SJSA1 (cell line): Measurements from ENCODE around the gene HDAC6. TPM values are rescaled to one million over a fixed set of nuclear protein-coding genes. Genes with fewer than 3 reads are reported as not detected.
"Not testable (repeated sequence)": the region's sequence is repeated elsewhere in the genome, so short reads cannot be mapped to it uniquely, and the experiment has no call there.

ENCODE experiments used
- DNase-seq, 2 experiments: peaks; one replicate each; pipeline ENCODE4 v3.0.0-alpha.2; 2015 to 2020; ENCODE audit warnings: low spot score in 2 of 2, low read depth in 1 of 2
- H3K27ac ChIP-seq: fragments of 250-450 bp; sonication (Bioruptor Pico); 2 replicates; pipeline ENCODE4 v1.5.1; 2020; ENCODE audit warnings: mild to moderate bottlenecking, moderate library complexity
- H3K27me3 ChIP-seq: fragments of 250-450 bp; sonication (Bioruptor Pico); replicated peaks from 2 replicates; pipeline ENCODE4 v1.5.1; 2020; ENCODE audit warnings: mild to moderate bottlenecking, moderate library complexity
- H3K36me3 ChIP-seq: fragments of 250-450 bp; sonication (Bioruptor Pico); 2 replicates; pipeline ENCODE4 v1.5.1; 2020; ENCODE audit warnings: mild to moderate bottlenecking
- H3K4me1 ChIP-seq: fragments of 250-450 bp; sonication (Bioruptor Pico); replicated peaks from 2 replicates; pipeline ENCODE4 v1.6.1; 2021; ENCODE audit warnings: mild to moderate bottlenecking
- H3K4me3 ChIP-seq: fragments of 250-450 bp; sonication (Bioruptor Pico); 2 replicates; pipeline ENCODE4 v1.5.1; 2020; ENCODE audit warnings: mild to moderate bottlenecking
- H3K9me3 ChIP-seq: fragments of 250-450 bp; sonication (Bioruptor Pico); replicated peaks from 2 replicates; pipeline ENCODE4 v1.5.1; 2020; ENCODE audit warnings: mild to moderate bottlenecking
- total RNA-seq: library from RNA; depleted of rRNA; stranded (reverse); fragments of >200 nt; shearing (Covaris generic); gene quantifications from 2 replicates; pipeline ENCODE4 v1.2.3, GENCODE V29; 2014; rRNA removed

Gene HDAC6
- total RNA-seq, 1 experiment from 2014 or later = 77.7 TPM

- H3K27me3 ChIP-seq = no peaks in the 10 kb centered on the region
- no peaks in the 10 kb centered on the region for H3K36me3 ChIP-seq
- H3K27ac ChIP-seq = no peak overlapping the region
- H3K4me3 ChIP-seq = no peak overlapping the region
- H3K9me3 ChIP-seq = no peaks in the 10 kb centered on the region
- no peak for DNase-seq
- no peaks in the 10 kb centered on the region for H3K4me1 ChIP-seq
Observed at GRCh38 chrX:48848847-48849246, 47.0 kb downstream of the HDAC6 start.

GRCh38 chrX:48852857-48853256, 51.0 kb downstream of the HDAC6 start:
- Histone ChIP-seq H3K4me3 (no peak overlapping the region), H3K27me3 (no peaks in the 10 kb centered on the region), H3K36me3 (no peaks in the 10 kb centered on the region), H3K4me1 (no peaks in the 10 kb centered on the region), H3K27ac (no peak overlapping the region), H3K9me3 (no peaks in the 10 kb centered on the region)
- no peak for DNase-seq

GRCh38 chrX:48853494-48853893, 51.6 kb downstream of the HDAC6 start:
- not testable (repeated sequence) for DNase-seq, H3K27me3 ChIP-seq, H3K4me1 ChIP-seq, H3K36me3 ChIP-seq, H3K4me3 ChIP-seq, H3K27ac ChIP-seq, H3K9me3 ChIP-seq

GRCh38 chrX:48854121-48854804, 52.4 kb downstream of the HDAC6 start:
- H3K27me3 ChIP-seq, DNase-seq, H3K9me3 ChIP-seq, H3K4me3 ChIP-seq, H3K4me1 ChIP-seq, H3K36me3 ChIP-seq, H3K27ac ChIP-seq: not testable (repeated sequence)

GRCh38 chrX:48854898-48855297, 53.0 kb downstream of the HDAC6 start:
- no peak for DNase-seq
- H3K27ac ChIP-seq = no peak overlapping the region
- H3K4me1 ChIP-seq = no peaks in the 10 kb centered on the region
- no peak overlapping the region for H3K4me3 ChIP-seq
- H3K27me3 ChIP-seq = no peaks in the 10 kb centered on the region
- no peaks in the 10 kb centered on the region for H3K36me3 ChIP-seq
- no peaks in the 10 kb centered on the region for H3K9me3 ChIP-seq

GRCh38 chrX:48864210-48864609, 62.3 kb downstream of the HDAC6 start:
- Histone ChIP-seq H3K27me3 (no peaks in the 10 kb centered on the region), H3K36me3 (no peaks in the 10 kb centered on the region), H3K4me1 (peaks cover 18% of the 10 kb centered on the region), H3K27ac (no peak overlapping the region), H3K4me3 (no peak overlapping the region), H3K9me3 (no peaks in the 10 kb centered on the region)
- peak in 1 of 2 experiments; percentile 28 for DNase-seq

- H3K4me1 ChIP-seq, H3K4me3 ChIP-seq, H3K9me3 ChIP-seq, DNase-seq, H3K27me3 ChIP-seq, H3K36me3 ChIP-seq, H3K27ac ChIP-seq: not testable (repeated sequence)
Observed at GRCh38 chrX:48872017-48872416, 70.2 kb downstream of the HDAC6 start.

Other genes starting within 250 kb of the HDAC6 start
- 228 and 314 TPM in 2 replicates for gene RBM3, start 227.6 kb upstream of the HDAC6 start, total RNA-seq
- 64.2 and 113 TPM in 2 replicates for gene WDR13, start 204.6 kb upstream of the HDAC6 start, total RNA-seq
- not detected in 2 replicates for gene WAS, start 118.3 kb upstream of the HDAC6 start, total RNA-seq
- 9.4 and 17.6 TPM in 2 replicates for gene SUV39H1, start 105.3 kb upstream of the HDAC6 start, total RNA-seq
- gene GLOD5, start 40.3 kb upstream of the HDAC6 start, total RNA-seq = not detected in 2 replicates
- not detected in 2 replicates for gene GATA1, start 15.5 kb upstream of the HDAC6 start, total RNA-seq
- not detected in 2 replicates for gene ERAS, start 24.4 kb downstream of the HDAC6 start, total RNA-seq
- gene PCSK1N, start 33.5 kb downstream of the HDAC6 start, total RNA-seq = 2.7 and 3.2 TPM in 2 replicates
- gene TIMM17B, start 95.7 kb downstream of the HDAC6 start, total RNA-seq = 66.4 and 72.2 TPM in 2 replicates
- 74.5 and 82.7 TPM in 2 replicates for gene PQBP1, start 95.9 kb downstream of the HDAC6 start, total RNA-seq
- 22.7 and 32.6 TPM in 2 replicates for gene SLC35A2, start 109.6 kb downstream of the HDAC6 start, total RNA-seq
- gene PIM2, start 117.0 kb downstream of the HDAC6 start, total RNA-seq = 8.0 and 10.8 TPM in 2 replicates
- gene OTUD5, start 155.5 kb downstream of the HDAC6 start, total RNA-seq = 20.0 and 23.9 TPM in 2 replicates
- gene KCND1, start 169.8 kb downstream of the HDAC6 start, total RNA-seq = 0.18 TPM in 1 of 2 replicates, not detected in the other
- 17.0 and 19.5 TPM in 2 replicates for gene GRIPAP1, start 200.2 kb downstream of the HDAC6 start, total RNA-seq
- 43.0 and 64.3 TPM in 2 replicates for gene TFE3, start 241.3 kb downstream of the HDAC6 start, total RNA-seq